GM06990 (cell line): ENCODE data around the gene PACRG.

Experiments used
- DNase-seq: peaks from one replicate; pipeline ENCODE4 v3.0.0-alpha.2; 2011; ENCODE audit not compliant: insufficient read length; ENCODE audit errors: extremely low read depth
- H3K27me3 ChIP-seq: replicated peaks from 2 replicates; pipeline ENCODE4 v1.6.0; 2011; ENCODE audit warnings: low read length; ENCODE audit not compliant: control insufficient read depth, insufficient read depth
- H3K36me3 ChIP-seq: 2 replicates; pipeline ENCODE4 v1.5.1; 2011; ENCODE audit warnings: low read length; ENCODE audit not compliant: control insufficient read depth, insufficient read depth
- H3K4me3 ChIP-seq: replicated peaks from 2 replicates; pipeline ENCODE4 v1.5.1; 2011; ENCODE audit warnings: low read depth, mild to moderate bottlenecking, control low read depth, low read length
- CTCF ChIP-seq: IDR thresholded peaks from 2 replicates; pipeline ENCODE4 v1.5.1; 2011; ENCODE audit warnings: low read length, control low read depth, mild to moderate bottlenecking, inconsistent platforms; ENCODE audit not compliant: insufficient read depth, poor library complexity, severe bottlenecking

Gene PACRG

GRCh38 chr6:163087981-163088380 is 360.2 kb downstream of the PACRG start:
- Histone ChIP-seq H3K36me3 (no peaks in the 10 kb centered on the region), H3K4me3 (no peak overlapping the region), H3K27me3 (no peaks in the 10 kb centered on the region)
- DNase-seq, result no peak
- TF ChIP-seq CTCF, result no peak

- no peak for DNase-seq
- Histone ChIP-seq H3K4me3 (no peak overlapping the region), H3K36me3 (no peaks in the 10 kb centered on the region), H3K27me3 (no peaks in the 10 kb centered on the region)
- no peak for TF ChIP-seq CTCF
Observed at GRCh38 chr6:163092876-163093275, 365.1 kb downstream of the PACRG start.

- H3K36me3 ChIP-seq, result no peaks in the 10 kb centered on the region
- no peak overlapping the region for H3K4me3 ChIP-seq
- no peaks in the 10 kb centered on the region for H3K27me3 ChIP-seq
- TF ChIP-seq CTCF, result no peak
- DNase-seq, result no peak
Observed at GRCh38 chr6:163094881-163095280, 367.1 kb downstream of the PACRG start.

- DNase-seq, result no peak
- H3K4me3 ChIP-seq, result no peak overlapping the region
- TF ChIP-seq CTCF, result no peak
- no peaks in the 10 kb centered on the region for H3K36me3 ChIP-seq
- no peaks in the 10 kb centered on the region for H3K27me3 ChIP-seq
Observed at GRCh38 chr6:163095401-163095800, 367.6 kb downstream of the PACRG start.

GRCh38 chr6:163098827-163099479 is 371.2 kb downstream of the PACRG start:
- no peak for TF ChIP-seq CTCF
- H3K27me3 ChIP-seq, result no peaks in the 10 kb centered on the region
- no peak for DNase-seq
- H3K36me3 ChIP-seq, result no peaks in the 10 kb centered on the region
- no peak overlapping the region for H3K4me3 ChIP-seq
